GM12878 (cell line): Measurements from ENCODE around the gene PLCXD1. TPM values are rescaled to one million over a fixed set of nuclear protein-coding genes. Genes with fewer than 3 reads are reported as not detected.

ENCODE experiments used
- ATAC-seq: fragments of 200-7000 bp; cut with Tn5 transposase; 3 replicates; pipeline ENCODE4 v1.9.1; 2020; ENCODE audit warnings: mild to moderate bottlenecking, moderate library complexity
- BruUV-seq: library from RNA; stranded (reverse); fragments of 400-500 nt; replicated peaks from 2 replicates; lab custom pipeline; 2021; lab: Mats Ljungman, UMichigan
- CTCF ChIA-PET: fragments of 300-600 bp; sonication (Branson Sonifier 250); formaldehyde crosslinking; extraction: SDS; loops from one replicate; lab custom pipeline; 2021; ENCODE audit warnings: inconsistent platforms; lab: Yijun Ruan, JAX
- POLR2A ChIA-PET: fragments of 350-600 bp; formaldehyde crosslinking; extraction: SDS; loops from one replicate; lab custom pipeline; 2021; ENCODE audit warnings: inconsistent platforms; lab: Charles Lee
- RAD21 ChIA-PET: fragments of 300-600 bp; sonication (Branson Sonifier 250); formaldehyde crosslinking; loops from one replicate; lab custom pipeline; 2023; ENCODE audit warnings: antibody characterized with exemption; ENCODE audit not compliant: unreplicated experiment; lab: Charles Lee
- SMC1A ChIA-PET: fragments of 300-600 bp; sonication (Branson Sonifier 250); formaldehyde crosslinking; loops from one replicate; lab custom pipeline; 2023; ENCODE audit not compliant: unreplicated experiment, uncharacterized antibody; lab: Charles Lee
- DNase-seq: peaks from one replicate; pipeline ENCODE4 v3.0.0-alpha.2; 2011; ENCODE audit warnings: low read depth, low spot score
- FAIRE-seq: peaks from 3 replicates; lab custom pipeline; 2011; peaks lifted over from hg19 to GRCh38; lab: Jason Lieb, UNC
- H2AFZ ChIP-seq: 2 replicates; pipeline ENCODE4 v1.6.0; 2011; ENCODE audit warnings: low read depth, low read length, control low read depth; ENCODE audit not compliant: control insufficient read depth
- H3K27ac ChIP-seq: 2 replicates; pipeline ENCODE4 v1.5.1; 2011; ENCODE audit warnings: control low read depth; ENCODE audit not compliant: control insufficient read depth, insufficient read depth
- H3K27me3 ChIP-seq, 2 experiments: replicated peaks in 1 of 2; 2 replicates each; pipeline versions ENCODE4 v1.6.0 to v1.6.1; 2011; ENCODE audit warnings: low read length in 1 of 2; ENCODE audit not compliant: control insufficient read depth in 2 of 2, insufficient read depth in 2 of 2
- H3K36me3 ChIP-seq, 2 experiments: 2 replicates each; pipeline ENCODE4 v1.5.1; 2011; ENCODE audit warnings: low read length in 1 of 2; ENCODE audit not compliant: control insufficient read depth in 2 of 2, insufficient read depth in 2 of 2
- H3K4me1 ChIP-seq: 2 replicates; pipeline ENCODE4 v1.6.1; 2011; ENCODE audit warnings: mild to moderate bottlenecking, low read length, moderate library complexity, mixed read lengths; ENCODE audit not compliant: control insufficient read depth, insufficient read depth
- H3K4me2 ChIP-seq: 2 replicates; pipeline ENCODE4 v1.6.0; 2011; ENCODE audit warnings: control low read depth; ENCODE audit not compliant: control insufficient read depth, insufficient read depth
- H3K4me3 ChIP-seq: fragments of 200-600 bp; sonication (generic); 2 replicates; pipeline ENCODE4 v1.5.1; 2016
- H3K79me2 ChIP-seq: 2 replicates; pipeline ENCODE4 v1.6.0; 2011; ENCODE audit warnings: low read length; ENCODE audit not compliant: control insufficient read depth, insufficient read depth
- H3K9ac ChIP-seq: 2 replicates; pipeline ENCODE4 v1.8.0; 2011; ENCODE audit warnings: low read length, control low read depth, mixed read lengths; ENCODE audit not compliant: control insufficient read depth, insufficient read depth
- H3K9me3 ChIP-seq: replicated peaks from 3 replicates; pipeline ENCODE4 v1.5.1; 2011; ENCODE audit warnings: mild to moderate bottlenecking, low read length; ENCODE audit not compliant: control insufficient read depth, insufficient read depth
- H4K20me1 ChIP-seq: 2 replicates; pipeline ENCODE4 v1.6.0; 2011; ENCODE audit not compliant: control insufficient read depth, insufficient read depth
- BCL11A ChIP-seq: IDR thresholded peaks from 2 replicates; pipeline ENCODE4 v1.6.1; 2011; ENCODE audit warnings: low read depth, low read length
- CHD1 ChIP-seq: IDR thresholded peaks from 2 replicates; pipeline ENCODE4 v1.6.1; 2012; ENCODE audit warnings: low read depth, low read length, improper control_type of control experiment
- DPF2 ChIP-seq: fragments of 450-650 bp; IDR thresholded peaks from 2 replicates; pipeline ENCODE4 v1.6.1; 2017; ENCODE audit warnings: mild to moderate bottlenecking
- FOS ChIP-seq: IDR thresholded peaks from 3 replicates; pipeline ENCODE4 v1.6.1; 2011; ENCODE audit warnings: borderline replicate concordance; ENCODE audit not compliant: insufficient read length; ENCODE audit errors: extremely low read depth
- LARP7 ChIP-seq: fragments of 450-650 bp; IDR thresholded peaks from 2 replicates; pipeline ENCODE4 v1.6.1; 2017; ENCODE audit warnings: mild to moderate bottlenecking
- MEF2B ChIP-seq: fragments of 450-650 bp; IDR thresholded peaks from 2 replicates; pipeline ENCODE4 v1.6.1; 2018; ENCODE audit warnings: mild to moderate bottlenecking, moderate library complexity; ENCODE audit not compliant: partially characterized antibody, poor library complexity, severe bottlenecking
- NFXL1 ChIP-seq: fragments of 450-650 bp; IDR thresholded peaks from 2 replicates; pipeline ENCODE4 v1.6.1; 2017; ENCODE audit warnings: antibody characterized with exemption, mild to moderate bottlenecking, borderline replicate concordance
- NR2F1 ChIP-seq: fragments of 450-650 bp; conservative IDR thresholded peaks from 2 replicates; pipeline ENCODE4 v1.6.1; 2017; ENCODE audit warnings: mild to moderate bottlenecking
- POLR2A ChIP-seq: IDR thresholded peaks from 2 replicates; pipeline ENCODE4 v1.6.1; 2011; ENCODE audit warnings: low read depth, mild to moderate bottlenecking, low read length
- SREBF2 ChIP-seq: IDR thresholded peaks from 2 replicates; pipeline ENCODE4 v1.6.1; 2012; ENCODE audit warnings: mild to moderate bottlenecking, low read length
- YBX1 ChIP-seq: fragments of 450-650 bp; IDR thresholded peaks from 2 replicates; pipeline ENCODE4 v1.6.1; 2016; ENCODE audit warnings: antibody characterized with exemption
- WGBS: methylation state at CpG from one replicate; pipeline ENCODE4 v1.1.6; 2016; ENCODE audit warnings: low lambda C conversion rate; ENCODE audit not compliant: insufficient replicate concordance, insufficient coverage; ENCODE audit errors: missing lambda C conversion rate; 5-methylcytosine and 5-hydroxymethylcytosine counted together
- in situ Hi-C: fragments of 300-500 bp; cut with MboI; formaldehyde crosslinking; loops from 9 replicates; pipeline ENCODE4 v1.14.3; 2018; ENCODE audit warnings: mixed read lengths
- intact Hi-C: fragments of 100-400 bp; cut with micrococcal nuclease; formaldehyde crosslinking; loops from one replicate; pipeline ENCODE4 v1.14.2; 2022; ENCODE audit not compliant: unreplicated experiment
- polyA plus RNA-seq, 11 experiments: library from polyadenylated mRNA; depleted of rRNA in 4 of 11; unstranded in 6 of 11; stranded (reverse) in 5 of 11; fragments of >200 nt; fragmentation: Nextera tagmentation in 4 of 11; fragmentation: Illumina TruSeq in 1 of 11; extraction: Ambion mirVana in 4 of 11; extraction: Trizol in 1 of 11; gene quantifications; 1 replicate in 1 of 11; 2 replicates in 10 of 11; pipeline versions ENCODE4 v1.2.1 to v1.2.3, GENCODE V29; 2011 to 2016; ENCODE audit warnings: inconsistent platforms in 2 of 11, missing spikeins in 2 of 11, low read depth in 1 of 11
- total RNA-seq, 4 experiments: library from RNA; depleted of rRNA in 3 of 4; stranded (reverse); fragments of >200 nt in 3 of 4; fragmentation: Illumina TruSeq in 1 of 4; extraction: Trizol in 1 of 4; gene quantifications; 2 replicates each; pipeline versions ENCODE4 v1.2.1 to v1.2.3, GENCODE V29; 2013 to 2021
- TF ChIP-seq, protein P1 (sequence below): IDR thresholded peaks from 2 replicates; pipeline ENCODE4 v1.6.1; 2011; ENCODE audit warnings: mild to moderate bottlenecking, low read depth, low read length, moderate library complexity; ENCODE audit not compliant: insufficient replicate concordance
- TF ChIP-seq, protein P2 (sequence below): IDR thresholded peaks from 2 replicates; pipeline ENCODE4 v1.6.1; 2012; ENCODE audit warnings: low read depth, low read length, improper control_type of control experiment
- TF ChIP-seq, protein P3 (sequence below): fragments of 450-650 bp; IDR thresholded peaks from 2 replicates; pipeline ENCODE4 v1.6.1; 2018; ENCODE audit warnings: mild to moderate bottlenecking, low read depth, moderate library complexity; ENCODE audit not compliant: partially characterized antibody

The PLCXD1 gene
- total and polyA plus RNA-seq, 10 of the 15 experiments (the other 5 are each of a cell fraction or from before 2014, with no cell fraction given), result 2.4 to 49.7 (median 18.0) TPM

DNA sequence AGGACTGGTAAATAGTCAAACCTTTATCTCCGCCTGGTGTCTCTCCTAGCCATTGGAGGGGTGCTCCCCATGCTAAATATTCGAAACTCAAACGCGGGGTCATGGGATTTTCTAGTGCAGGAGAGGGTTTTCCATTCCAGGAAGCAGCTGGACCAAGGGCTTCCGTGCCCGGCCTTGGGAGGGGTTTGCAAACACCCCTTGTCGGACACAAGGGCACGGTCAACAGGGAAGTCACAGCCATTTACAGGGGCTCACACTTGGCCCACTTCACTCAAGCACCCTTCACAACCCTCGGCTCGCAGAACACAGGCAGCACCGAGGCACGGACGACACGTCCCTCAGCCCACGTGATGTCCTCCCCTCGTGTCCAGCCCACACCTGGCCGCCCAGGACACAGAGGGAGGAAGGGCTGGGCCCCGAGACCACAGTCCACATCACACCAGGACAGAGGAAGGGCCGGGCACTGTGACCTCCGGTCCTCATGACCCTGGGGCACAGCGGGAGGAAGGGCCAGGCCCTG is 10.3 kb upstream of the PLCXD1 start:
- H3K36me3 ChIP-seq, result no peaks in the 10 kb centered on the region
- H3K4me3 ChIP-seq, result no peak overlapping the region
- no peaks in the 10 kb centered on the region; the same call in 2 of the 3 replicates for H3K9me3 ChIP-seq
- H3K27me3 ChIP-seq, result no peaks in the 10 kb centered on the region
- FAIRE-seq (no peak), DNase-seq (no peak), ATAC-seq (no peak)
- no peak overlapping the region for H3K9ac ChIP-seq
- H3K27ac ChIP-seq, result no peak overlapping the region
- WGBS, result 88% methylated on average over 17 of the region's 21 CpGs
- ChIA-PET SMC1A (no interaction called here), RAD21 (no interaction called here), CTCF (no interaction called here), POLR2A (no interaction called here)
- intact Hi-C loops, result no loop called here
- H3K4me1 ChIP-seq, result no peaks in the 10 kb centered on the region
- H3K79me2 ChIP-seq, result no peaks in the 10 kb centered on the region
- no TSS peak for BruUV-seq
- no peaks in the 10 kb centered on the region for H4K20me1 ChIP-seq
- no peak overlapping the region for H3K4me2 ChIP-seq
- in situ Hi-C loops, result no loop called here
- TF ChIP-seq POLR2A, result no peak
- no peak overlapping the region for H2AFZ ChIP-seq

DNA sequence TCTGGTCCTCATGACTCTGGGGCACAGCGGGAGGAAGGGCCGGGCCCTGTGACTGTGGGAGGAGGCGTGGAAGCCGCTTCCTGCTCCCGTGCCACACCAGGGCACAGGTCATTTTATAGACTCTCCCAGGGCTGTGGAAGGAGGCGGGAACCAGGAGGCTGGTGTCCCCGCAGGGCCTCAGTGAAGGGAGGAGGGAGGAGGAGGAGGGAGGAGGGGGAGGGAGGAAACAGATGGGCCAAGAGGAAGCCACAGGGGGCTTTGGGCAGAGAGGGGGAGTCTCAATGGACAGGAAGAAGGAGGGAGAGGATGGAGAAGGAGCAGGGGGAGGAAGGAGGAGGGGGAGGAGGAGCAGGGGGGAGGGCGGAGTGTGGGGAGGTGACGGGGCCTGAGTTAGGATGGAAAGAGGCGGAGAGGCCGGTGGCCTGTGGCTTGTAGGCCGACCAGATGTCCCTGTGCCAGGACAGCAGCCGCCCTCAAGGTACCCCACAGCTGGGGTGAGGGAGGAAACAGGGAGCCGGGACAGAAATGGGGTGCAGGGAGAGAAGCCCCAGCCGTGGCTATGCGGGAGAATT is 6.2 kb upstream of the PLCXD1 start:
- SMC1A ChIA-PET, result no interaction called here
- H4K20me1 ChIP-seq, result no peaks in the 10 kb centered on the region
- TF ChIP-seq LARP7 (no peak), MEF2B (no peak), YBX1 (no peak), NR2F1 (no peak), FOS (no peak), NFXL1 (no peak), DPF2 (no peak), BCL11A (no peak), SREBF2 (no peak), CHD1 (no peak)
- TF ChIP-seq, protein P1, sequence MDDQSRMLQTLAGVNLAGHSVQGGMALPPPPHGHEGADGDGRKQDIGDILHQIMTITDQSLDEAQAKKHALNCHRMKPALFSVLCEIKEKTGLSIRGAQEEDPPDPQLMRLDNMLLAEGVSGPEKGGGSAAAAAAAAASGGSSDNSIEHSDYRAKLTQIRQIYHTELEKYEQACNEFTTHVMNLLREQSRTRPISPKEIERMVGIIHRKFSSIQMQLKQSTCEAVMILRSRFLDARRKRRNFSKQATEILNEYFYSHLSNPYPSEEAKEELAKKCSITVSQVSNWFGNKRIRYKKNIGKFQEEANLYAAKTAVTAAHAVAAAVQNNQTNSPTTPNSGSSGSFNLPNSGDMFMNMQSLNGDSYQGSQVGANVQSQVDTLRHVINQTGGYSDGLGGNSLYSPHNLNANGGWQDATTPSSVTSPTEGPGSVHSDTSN, result no peak
- TF ChIP-seq, protein P2, sequence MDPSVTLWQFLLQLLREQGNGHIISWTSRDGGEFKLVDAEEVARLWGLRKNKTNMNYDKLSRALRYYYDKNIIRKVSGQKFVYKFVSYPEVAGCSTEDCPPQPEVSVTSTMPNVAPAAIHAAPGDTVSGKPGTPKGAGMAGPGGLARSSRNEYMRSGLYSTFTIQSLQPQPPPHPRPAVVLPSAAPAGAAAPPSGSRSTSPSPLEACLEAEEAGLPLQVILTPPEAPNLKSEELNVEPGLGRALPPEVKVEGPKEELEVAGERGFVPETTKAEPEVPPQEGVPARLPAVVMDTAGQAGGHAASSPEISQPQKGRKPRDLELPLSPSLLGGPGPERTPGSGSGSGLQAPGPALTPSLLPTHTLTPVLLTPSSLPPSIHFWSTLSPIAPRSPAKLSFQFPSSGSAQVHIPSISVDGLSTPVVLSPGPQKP, result no peak
- TF ChIP-seq, protein P3, sequence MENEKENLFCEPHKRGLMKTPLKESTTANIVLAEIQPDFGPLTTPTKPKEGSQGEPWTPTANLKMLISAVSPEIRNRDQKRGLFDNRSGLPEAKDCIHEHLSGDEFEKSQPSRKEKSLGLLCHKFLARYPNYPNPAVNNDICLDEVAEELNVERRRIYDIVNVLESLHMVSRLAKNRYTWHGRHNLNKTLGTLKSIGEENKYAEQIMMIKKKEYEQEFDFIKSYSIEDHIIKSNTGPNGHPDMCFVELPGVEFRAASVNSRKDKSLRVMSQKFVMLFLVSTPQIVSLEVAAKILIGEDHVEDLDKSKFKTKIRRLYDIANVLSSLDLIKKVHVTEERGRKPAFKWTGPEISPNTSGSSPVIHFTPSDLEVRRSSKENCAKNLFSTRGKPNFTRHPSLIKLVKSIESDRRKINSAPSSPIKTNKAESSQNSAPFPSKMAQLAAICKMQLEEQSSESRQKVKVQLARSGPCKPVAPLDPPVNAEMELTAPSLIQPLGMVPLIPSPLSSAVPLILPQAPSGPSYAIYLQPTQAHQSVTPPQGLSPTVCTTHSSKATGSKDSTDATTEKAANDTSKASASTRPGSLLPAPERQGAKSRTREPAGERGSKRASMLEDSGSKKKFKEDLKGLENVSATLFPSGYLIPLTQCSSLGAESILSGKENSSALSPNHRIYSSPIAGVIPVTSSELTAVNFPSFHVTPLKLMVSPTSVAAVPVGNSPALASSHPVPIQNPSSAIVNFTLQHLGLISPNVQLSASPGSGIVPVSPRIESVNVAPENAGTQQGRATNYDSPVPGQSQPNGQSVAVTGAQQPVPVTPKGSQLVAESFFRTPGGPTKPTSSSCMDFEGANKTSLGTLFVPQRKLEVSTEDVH, result no peak
- no peak overlapping the region for H3K4me3 ChIP-seq
- WGBS, result 39% methylated on average over 10 of the region's 16 CpGs
- no peaks in the 10 kb centered on the region for H3K79me2 ChIP-seq
- in situ Hi-C loops, result no loop called here
- CTCF ChIA-PET, result no interaction called here
- ATAC-seq, result no peak
- RAD21 ChIA-PET, result no interaction called here
- H3K4me2 ChIP-seq, result no peak overlapping the region
- no peak overlapping the region for H3K9ac ChIP-seq
- BruUV-seq, result no TSS peak
- DNase-seq, result no peak
- no peaks in the 10 kb centered on the region for H3K27me3 ChIP-seq
- intact Hi-C loops, result no loop called here
- no peaks in the 10 kb centered on the region; the same call in 2 of the 3 replicates for H3K9me3 ChIP-seq
- no peaks in the 10 kb centered on the region; a peak in 1 of 4 replicates for H3K36me3 ChIP-seq
- no peak overlapping the region for H2AFZ ChIP-seq
- H3K4me1 ChIP-seq, result no peaks in the 10 kb centered on the region
- FAIRE-seq, result no peak
- no peak overlapping the region for H3K27ac ChIP-seq
- POLR2A ChIA-PET, result no interaction called here
